NCI-H345 treated with DMSO at 0.1 percent for 48 hours (cell line): ENCODE measurements around the gene ST3GAL3.
A peak's percentile ranks its signal among the peaks of the same experiment; 100 is the strongest.

Experiments used
- DNase-seq: peaks from one replicate; lab custom pipeline; 2025; ENCODE audit not compliant: unreplicated experiment; lab: John Stamatoyannopoulos, UW

The ST3GAL3 gene

GRCh38 chr1:43935711-43936427 is 228.5 kb downstream of the ST3GAL3 start:
- DNase-seq: no peak

DNA sequence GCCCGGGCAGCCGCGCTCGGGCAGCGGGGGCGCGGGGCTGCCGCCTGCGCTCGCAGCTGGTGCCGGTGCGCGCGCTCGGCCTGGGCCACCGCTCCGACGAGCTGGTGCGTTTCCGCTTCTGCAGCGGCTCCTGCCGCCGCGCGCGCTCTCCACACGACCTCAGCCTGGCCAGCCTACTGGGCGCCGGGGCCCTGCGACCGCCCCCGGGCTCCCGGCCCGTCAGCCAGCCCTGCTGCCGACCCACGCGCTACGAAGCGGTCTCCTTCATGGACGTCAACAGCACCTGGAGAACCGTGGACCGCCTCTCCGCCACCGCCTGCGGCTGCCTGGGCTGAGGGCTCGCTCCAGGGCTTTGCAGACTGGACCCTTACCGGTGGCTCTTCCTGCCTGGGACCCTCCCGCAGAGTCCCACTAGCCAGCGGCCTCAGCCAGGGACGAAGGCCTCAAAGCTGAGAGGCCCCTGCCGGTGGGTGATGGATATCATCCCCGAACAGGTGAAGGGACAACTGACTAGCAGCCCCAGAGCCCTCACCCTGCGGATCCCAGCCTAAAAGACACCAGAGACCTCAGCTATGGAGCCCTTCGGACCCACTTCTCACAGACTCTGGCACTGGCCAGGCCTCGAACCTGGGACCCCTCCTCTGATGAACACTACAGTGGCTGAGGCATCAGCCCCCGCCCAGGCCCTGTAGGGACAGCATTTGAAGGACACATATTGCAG is 229.3 kb downstream of the ST3GAL3 start:
- DNase-seq: no peak

DNA sequence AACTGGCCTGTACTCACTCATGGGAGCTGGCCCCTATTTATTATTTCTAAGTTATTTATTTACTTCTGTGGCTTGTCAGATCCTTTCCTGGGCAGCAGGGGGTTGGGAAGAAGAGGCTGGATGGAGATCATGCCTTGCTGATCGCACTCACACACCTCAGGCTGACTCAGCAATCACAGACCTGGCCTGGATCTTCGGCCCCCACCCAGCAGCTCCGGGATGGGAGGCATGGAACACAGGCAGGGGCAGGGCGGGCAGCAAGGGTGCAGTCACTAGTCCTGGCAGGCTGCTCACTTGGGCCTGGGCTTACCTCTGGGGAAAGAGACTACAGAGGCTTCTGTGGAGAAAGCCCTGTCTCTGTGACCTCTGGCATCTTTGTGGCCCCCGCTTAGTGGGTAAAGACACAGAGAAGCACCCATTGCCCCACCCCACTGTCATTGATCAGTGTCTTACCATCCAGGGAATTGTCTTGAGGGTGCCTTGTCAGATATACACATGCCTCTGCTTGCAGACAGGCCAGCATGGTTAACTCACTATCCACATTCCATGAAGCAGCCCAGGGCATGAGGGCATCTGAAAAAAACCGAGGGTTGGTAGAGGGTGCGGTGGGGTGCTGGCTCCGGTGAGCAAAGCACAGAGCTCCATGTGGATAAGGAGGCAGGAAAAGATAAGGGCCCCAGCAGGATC is 230.0 kb downstream of the ST3GAL3 start:
- no peak for DNase-seq

GRCh38 chr1:43938383-43938782 is 231.0 kb downstream of the ST3GAL3 start:
- DNase-seq: no peak

GRCh38 chr1:43938892-43939587 is 231.7 kb downstream of the ST3GAL3 start:
- DNase-seq: no peak

DNA sequence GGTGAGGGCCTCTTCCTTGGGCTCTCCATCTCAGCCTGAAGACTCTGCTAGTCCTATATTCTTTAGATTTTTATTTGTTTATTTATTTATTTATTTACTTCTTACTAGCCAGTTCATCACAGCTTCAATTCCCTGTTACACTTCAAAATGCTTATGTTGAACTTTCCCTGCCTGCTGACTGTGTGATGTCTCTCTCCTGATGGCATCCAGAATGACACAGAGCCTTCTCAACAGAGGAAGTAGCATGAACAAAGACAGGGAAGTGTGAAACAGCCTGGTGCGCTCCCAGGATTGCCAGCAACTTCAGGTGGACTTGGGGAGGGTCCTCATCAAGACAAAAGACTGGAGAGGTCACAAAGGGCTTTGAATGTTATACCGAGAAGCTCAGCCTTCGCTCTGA is 235.1 kb downstream of the ST3GAL3 start:
- DNase-seq: no peak

- DNase-seq: no peak
These were observed 237.5 kb downstream of the ST3GAL3 start for GRCh38 chr1:43944860-43945259.

- DNase-seq: no peak
These were observed 238.4 kb downstream of the ST3GAL3 start for GRCh38 chr1:43945674-43946235.

DNA sequence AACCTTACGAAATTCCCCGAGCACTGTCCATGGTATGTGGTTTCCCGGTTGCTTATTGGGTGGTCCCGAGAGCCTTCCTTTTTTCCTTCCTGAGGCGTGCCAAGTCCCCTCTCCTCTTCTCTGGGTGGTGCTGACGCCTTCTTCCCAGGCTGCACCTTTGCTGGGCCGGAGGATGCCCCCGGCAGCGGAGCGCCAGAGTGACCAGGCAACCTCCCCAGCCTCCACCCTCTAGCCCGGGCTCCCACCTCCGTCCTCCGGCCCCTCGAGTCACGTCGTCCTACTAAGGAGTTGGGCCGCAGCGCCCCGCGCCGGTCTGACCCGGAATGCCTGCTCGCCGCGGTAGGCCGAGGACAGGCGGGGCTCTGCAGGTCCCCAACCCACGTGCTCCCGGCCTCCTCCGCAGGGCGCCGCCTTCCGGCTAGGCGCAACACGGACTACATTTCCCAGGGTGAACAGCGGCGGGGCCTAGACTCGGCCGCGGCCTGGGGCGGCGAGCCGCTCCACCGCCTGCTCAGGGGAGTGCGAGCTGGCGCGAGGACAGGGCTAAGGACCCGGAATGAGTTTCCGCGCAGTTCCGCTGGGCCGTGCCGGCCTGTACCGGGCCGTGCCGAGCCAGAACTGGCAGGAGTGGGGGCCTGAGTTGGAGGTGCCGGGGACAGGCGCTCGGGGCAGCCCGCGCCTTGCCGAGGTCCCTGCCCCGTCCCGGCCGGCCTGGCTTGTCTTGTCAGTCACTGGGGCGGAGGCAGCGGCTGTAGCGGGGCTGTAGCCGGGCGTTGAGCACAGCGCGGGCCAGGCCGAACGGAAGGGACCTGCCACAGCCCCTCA is 239.1 kb downstream of the ST3GAL3 start, which contains the start of gene IPO13:
Gene IPO13, plus strand, starts transcription at position 715 of the 825 bp plus-strand sequence. CDS start 651 bp downstream, outside the sequence.
- DNase-seq: peak; percentile 91

GRCh38 chr1:43947061-43947873 is 239.9 kb downstream of the ST3GAL3 start:
- no peak for DNase-seq

- DNase-seq: no peak
These were observed 240.6 kb downstream of the ST3GAL3 start for GRCh38 chr1:43947874-43948437.

GRCh38 chr1:43949678-43950077 is 242.3 kb downstream of the ST3GAL3 start:
- DNase-seq: no peak

GRCh38 chr1:43951021-43951985 is 244.0 kb downstream of the ST3GAL3 start:
- DNase-seq: no peak

DNA sequence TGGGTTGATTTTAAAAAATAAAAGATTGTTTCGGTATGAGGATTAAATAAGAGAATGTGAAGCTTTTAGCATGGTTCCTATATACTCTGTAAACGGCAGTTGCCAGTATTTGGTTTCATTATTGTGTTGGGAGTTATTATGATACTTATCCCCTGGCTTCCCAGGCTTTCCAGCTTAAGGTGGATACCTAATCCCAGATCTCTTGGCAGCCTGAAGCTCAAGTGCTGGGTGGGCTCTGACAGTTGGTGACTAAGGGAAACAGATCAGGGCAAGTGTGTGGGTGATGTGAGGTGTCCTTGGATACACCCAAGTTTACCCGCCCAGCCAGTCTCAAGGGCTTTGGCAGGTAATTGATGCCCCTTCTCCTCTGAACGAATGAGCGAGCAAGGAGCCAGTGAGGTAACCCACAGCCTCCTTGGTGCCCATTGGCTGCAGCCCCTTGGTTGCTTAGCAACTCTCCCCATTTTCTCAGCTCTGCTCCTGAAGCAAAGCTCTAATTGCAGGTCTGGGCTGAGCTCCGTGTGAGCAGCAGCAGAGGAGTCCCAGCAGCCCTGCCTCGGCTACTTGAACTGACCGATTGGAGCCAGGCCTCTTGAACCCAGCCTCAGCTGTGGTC is 245.5 kb downstream of the ST3GAL3 start:
- no peak for DNase-seq

- no peak for DNase-seq
These were observed 246.0 kb downstream of the ST3GAL3 start for GRCh38 chr1:43953361-43953760.

DNA sequence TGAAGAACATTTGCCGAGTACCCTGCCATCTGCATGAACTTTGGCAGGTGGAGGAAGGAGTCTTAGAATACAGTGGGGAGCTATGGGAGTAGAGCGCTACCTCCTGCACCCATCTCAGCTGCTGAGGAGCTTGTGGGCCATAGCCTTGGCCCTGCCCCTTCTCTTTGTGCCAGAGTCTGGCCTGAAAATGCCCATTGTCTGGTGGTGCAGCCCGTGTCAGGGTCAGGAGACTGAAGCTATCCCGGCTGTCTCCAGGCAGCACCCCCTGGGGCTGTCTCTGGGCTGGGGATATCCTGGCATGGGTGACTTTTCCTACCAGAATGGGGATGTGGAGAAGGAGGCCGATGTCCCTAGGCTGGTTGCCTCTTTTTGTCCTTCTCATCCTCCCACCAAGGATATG is 246.7 kb downstream of the ST3GAL3 start:
- no peak for DNase-seq

DNA sequence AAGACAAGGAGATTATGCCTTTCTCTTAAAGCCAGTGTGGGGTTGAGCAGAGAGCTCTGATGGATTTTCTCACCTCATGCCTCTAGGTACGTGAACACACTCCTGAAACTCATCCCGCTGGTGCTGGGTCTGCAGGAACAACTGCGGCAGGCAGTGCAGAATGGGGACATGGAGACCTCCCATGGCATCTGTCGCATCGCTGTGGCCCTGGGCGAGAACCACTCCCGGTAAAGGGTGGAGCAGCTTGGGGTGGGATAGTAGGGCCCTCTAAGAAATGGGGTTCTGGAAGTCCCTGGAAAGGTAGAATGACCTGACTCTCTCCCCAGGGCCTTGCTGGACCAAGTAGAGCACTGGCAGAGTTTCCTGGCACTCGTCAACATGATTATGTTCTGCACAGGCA is 248.9 kb downstream of the ST3GAL3 start:
- DNase-seq: no peak
